ENCODE data around the gene ELOVL6.

DNA sequence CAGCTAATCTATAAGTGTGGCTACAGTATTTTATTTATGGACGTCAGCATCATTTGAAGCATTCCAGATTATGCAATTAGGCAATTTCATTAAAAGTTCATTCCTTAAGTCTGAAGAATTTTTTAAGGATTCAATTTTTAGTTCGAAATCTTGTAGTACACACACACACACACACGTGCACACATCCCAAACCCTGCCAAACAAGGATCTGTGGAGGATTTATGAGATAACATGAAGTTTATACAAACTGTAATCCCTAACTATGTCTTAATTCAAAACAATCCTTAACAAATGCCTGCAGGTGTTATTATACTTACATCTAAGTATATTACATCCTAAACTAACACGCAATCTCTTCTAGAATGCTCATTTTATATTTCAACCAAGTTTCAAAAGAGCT, 105.8 kb downstream of the ELOVL6 start:
- TF ChIP-seq, protein P1, sequence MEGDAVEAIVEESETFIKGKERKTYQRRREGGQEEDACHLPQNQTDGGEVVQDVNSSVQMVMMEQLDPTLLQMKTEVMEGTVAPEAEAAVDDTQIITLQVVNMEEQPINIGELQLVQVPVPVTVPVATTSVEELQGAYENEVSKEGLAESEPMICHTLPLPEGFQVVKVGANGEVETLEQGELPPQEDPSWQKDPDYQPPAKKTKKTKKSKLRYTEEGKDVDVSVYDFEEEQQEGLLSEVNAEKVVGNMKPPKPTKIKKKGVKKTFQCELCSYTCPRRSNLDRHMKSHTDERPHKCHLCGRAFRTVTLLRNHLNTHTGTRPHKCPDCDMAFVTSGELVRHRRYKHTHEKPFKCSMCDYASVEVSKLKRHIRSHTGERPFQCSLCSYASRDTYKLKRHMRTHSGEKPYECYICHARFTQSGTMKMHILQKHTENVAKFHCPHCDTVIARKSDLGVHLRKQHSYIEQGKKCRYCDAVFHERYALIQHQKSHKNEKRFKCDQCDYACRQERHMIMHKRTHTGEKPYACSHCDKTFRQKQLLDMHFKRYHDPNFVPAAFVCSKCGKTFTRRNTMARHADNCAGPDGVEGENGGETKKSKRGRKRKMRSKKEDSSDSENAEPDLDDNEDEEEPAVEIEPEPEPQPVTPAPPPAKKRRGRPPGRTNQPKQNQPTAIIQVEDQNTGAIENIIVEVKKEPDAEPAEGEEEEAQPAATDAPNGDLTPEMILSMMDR (IDR thresholded peaks at IDR 0.05) = no peak
- TF ChIP-seq POLR2A (IDR thresholded peaks at IDR 0.05) = no peak
